RWPE2 (cell line): ENCODE measurements around the gene COPA.

Source experiments
- ATAC-seq: fragments of 200-7000 bp; cut with Tn5 transposase; 3 replicates; pipeline ENCODE4 v1.9.1; 2021; ENCODE audit warnings: low read depth
- DNase-seq: peaks from one replicate; pipeline ENCODE4 v3.0.0-alpha.2; 2020; ENCODE audit warnings: low spot score
- H3K27ac ChIP-seq: fragments of 450-650 bp; 2 replicates; pipeline ENCODE4 v1.5.1; 2017; ENCODE audit warnings: mild to moderate bottlenecking; ENCODE audit not compliant: poor library complexity, severe bottlenecking
- H3K27me3 ChIP-seq: fragments of 250-450 bp; sonication (Bioruptor Pico); 2 replicates; pipeline ENCODE4 v1.5.1; 2021; ENCODE audit warnings: mild to moderate bottlenecking, moderate library complexity; ENCODE audit not compliant: insufficient read depth, poor library complexity, severe bottlenecking
- H3K36me3 ChIP-seq: fragments of 250-450 bp; sonication (Bioruptor Pico); 2 replicates; pipeline ENCODE4 v1.5.1; 2020; ENCODE audit warnings: low read depth, mild to moderate bottlenecking, moderate library complexity
- H3K4me1 ChIP-seq: fragments of 250-450 bp; sonication (Bioruptor Pico); 2 replicates; pipeline ENCODE4 v1.5.1; 2021; ENCODE audit warnings: mild to moderate bottlenecking, moderate library complexity; ENCODE audit not compliant: insufficient read depth, poor library complexity, severe bottlenecking
- H3K4me3 ChIP-seq: fragments of 250-450 bp; sonication (Bioruptor Pico); 2 replicates; pipeline ENCODE4 v1.5.1; 2021; ENCODE audit warnings: mild to moderate bottlenecking, moderate library complexity; ENCODE audit not compliant: severe bottlenecking
- H3K9me3 ChIP-seq: fragments of 250-450 bp; sonication (Bioruptor Pico); 2 replicates; pipeline ENCODE4 v1.5.1; 2021; ENCODE audit warnings: mild to moderate bottlenecking, moderate library complexity; ENCODE audit not compliant: severe bottlenecking
- TF ChIP-seq, protein P1 (sequence below): fragments of 450-650 bp; IDR thresholded peaks from one replicate; pipeline ENCODE4 v1.5.1; 2017; ENCODE audit warnings: mild to moderate bottlenecking, moderate library complexity; ENCODE audit not compliant: poor library complexity, severe bottlenecking

Gene COPA

GRCh38 chr1:160277330-160277729 is 65.7 kb downstream of the COPA start:
- no peak for DNase-seq
- no peaks in the 10 kb centered on the region for H3K9me3 ChIP-seq
- ATAC-seq, result no peak
- no peak overlapping the region for H3K4me3 ChIP-seq
- H3K36me3 ChIP-seq, result peaks cover 47% of the 10 kb centered on the region
- no peaks in the 10 kb centered on the region for H3K4me1 ChIP-seq
- H3K27ac ChIP-seq, result no peak overlapping the region
- TF ChIP-seq, protein P1, sequence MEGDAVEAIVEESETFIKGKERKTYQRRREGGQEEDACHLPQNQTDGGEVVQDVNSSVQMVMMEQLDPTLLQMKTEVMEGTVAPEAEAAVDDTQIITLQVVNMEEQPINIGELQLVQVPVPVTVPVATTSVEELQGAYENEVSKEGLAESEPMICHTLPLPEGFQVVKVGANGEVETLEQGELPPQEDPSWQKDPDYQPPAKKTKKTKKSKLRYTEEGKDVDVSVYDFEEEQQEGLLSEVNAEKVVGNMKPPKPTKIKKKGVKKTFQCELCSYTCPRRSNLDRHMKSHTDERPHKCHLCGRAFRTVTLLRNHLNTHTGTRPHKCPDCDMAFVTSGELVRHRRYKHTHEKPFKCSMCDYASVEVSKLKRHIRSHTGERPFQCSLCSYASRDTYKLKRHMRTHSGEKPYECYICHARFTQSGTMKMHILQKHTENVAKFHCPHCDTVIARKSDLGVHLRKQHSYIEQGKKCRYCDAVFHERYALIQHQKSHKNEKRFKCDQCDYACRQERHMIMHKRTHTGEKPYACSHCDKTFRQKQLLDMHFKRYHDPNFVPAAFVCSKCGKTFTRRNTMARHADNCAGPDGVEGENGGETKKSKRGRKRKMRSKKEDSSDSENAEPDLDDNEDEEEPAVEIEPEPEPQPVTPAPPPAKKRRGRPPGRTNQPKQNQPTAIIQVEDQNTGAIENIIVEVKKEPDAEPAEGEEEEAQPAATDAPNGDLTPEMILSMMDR, result no peak
- H3K27me3 ChIP-seq, result no peaks in the 10 kb centered on the region

DNA sequence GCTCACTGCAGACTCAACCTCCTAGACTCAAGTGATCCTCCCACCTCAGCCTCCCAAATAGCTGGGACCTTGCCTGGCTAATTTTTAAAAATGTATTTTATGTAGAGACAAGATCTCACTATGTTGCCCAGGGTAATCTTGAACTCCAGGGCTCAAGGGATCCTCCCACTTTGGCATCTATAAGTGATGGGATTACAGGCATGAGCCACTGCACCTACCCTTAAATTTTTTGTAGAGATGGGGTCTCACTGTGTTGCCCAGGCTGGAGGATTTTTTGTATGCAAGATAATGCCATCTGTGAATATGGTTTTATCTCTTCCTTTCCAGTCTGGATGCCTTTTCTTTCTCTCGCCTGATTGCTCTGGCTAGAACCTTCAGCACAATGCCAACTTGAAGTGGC is 72.0 kb downstream of the COPA start:
- Histone ChIP-seq H3K4me1 (no peaks in the 10 kb centered on the region), H3K27ac (no peak overlapping the region), H3K36me3 (no peaks in the 10 kb centered on the region), H3K4me3 (no peak overlapping the region), H3K27me3 (no peaks in the 10 kb centered on the region), H3K9me3 (no peaks in the 10 kb centered on the region)
- ATAC-seq (no peak), DNase-seq (no peak)
- TF ChIP-seq, protein P1, result no peak

- H3K27me3 ChIP-seq, result no peaks in the 10 kb centered on the region
- H3K4me1 ChIP-seq, result no peaks in the 10 kb centered on the region
- H3K36me3 ChIP-seq, result no peaks in the 10 kb centered on the region
- no peak overlapping the region for H3K4me3 ChIP-seq
- DNase-seq, result no peak
- TF ChIP-seq, protein P1, result no peak
- no peak overlapping the region for H3K27ac ChIP-seq
- no peaks in the 10 kb centered on the region for H3K9me3 ChIP-seq
- ATAC-seq, result no peak
These were observed 75.6 kb downstream of the COPA start for GRCh38 chr1:160267284-160267991.

- no peak overlapping the region for H3K27ac ChIP-seq
- DNase-seq (no peak), ATAC-seq (no peak)
- peaks cover 11% of the 10 kb centered on the region for H3K36me3 ChIP-seq
- peaks cover 11% of the 10 kb centered on the region for H3K4me1 ChIP-seq
- TF ChIP-seq, protein P1, result no peak
- no peak overlapping the region for H3K4me3 ChIP-seq
- H3K27me3 ChIP-seq, result no peaks in the 10 kb centered on the region
- H3K9me3 ChIP-seq, result no peaks in the 10 kb centered on the region
These were observed 78.2 kb downstream of the COPA start for GRCh38 chr1:160264795-160265307.
